ENCODE measurements around the gene ARHGAP15. TPM values are rescaled to one million over a fixed set of nuclear protein-coding genes. Genes with fewer than 3 reads are reported as not detected.
"Not testable (repeated sequence)": the region's sequence is repeated elsewhere in the genome, so short reads cannot be mapped to it uniquely, and the experiment has no call there.

ARHGAP15 gene
- total RNA-seq (2014; rRNA removed; shearing (Covaris generic)), result 0.25 and 0.26 TPM in 2 replicates

GRCh38 chr2:143128681-143129580, at the start of gene ARHGAP15:
Gene ARHGAP15, plus strand, starts transcription at chr2:143129419.
- H3K36me3 ChIP-seq, result no peaks in the 10 kb centered on the region
- H3K4me3 ChIP-seq, result no peak within 1 kb of the TSS
- H3K9me3 ChIP-seq (replicated peaks), result no peaks in the 10 kb centered on the region; the same call in 1 of the 2 replicates
- H3K4me1 ChIP-seq, result 0 out of 2 replicates have a peak, but pooled peaks cover 3% of the 10 kb centered on the region
- no peak for DNase-seq
- no peak within 1 kb of the TSS for H3K27ac ChIP-seq
- no peaks in the 10 kb centered on the region for H3K27me3 ChIP-seq

GRCh38 chr2:143081616-143082015, 47.6 kb upstream of the ARHGAP15 start:
- Histone ChIP-seq H3K27me3 (no peaks in the 10 kb centered on the region), H3K36me3 (no peaks in the 10 kb centered on the region; the same call in 1 of the 2 replicates), H3K27ac (no peak overlapping the region), H3K9me3 (replicated peaks) (no peaks in the 10 kb centered on the region), H3K4me1 (no peaks in the 10 kb centered on the region), H3K4me3 (no peak overlapping the region)
- no peak for DNase-seq

GRCh38 chr2:143083636-143084035, 45.6 kb upstream of the ARHGAP15 start:
- H3K4me1 ChIP-seq, result no peaks in the 10 kb centered on the region
- H3K27me3 ChIP-seq, result no peaks in the 10 kb centered on the region
- no peak overlapping the region for H3K4me3 ChIP-seq
- H3K9me3 ChIP-seq (replicated peaks), result no peaks in the 10 kb centered on the region
- no peaks in the 10 kb centered on the region for H3K36me3 ChIP-seq
- no peak for DNase-seq
- H3K27ac ChIP-seq, result no peak overlapping the region

GRCh38 chr2:143084462-143084861, 44.8 kb upstream of the ARHGAP15 start:
- DNase-seq, result no peak
- H3K36me3 ChIP-seq, result no peaks in the 10 kb centered on the region
- no peaks in the 10 kb centered on the region for H3K9me3 ChIP-seq (replicated peaks)
- H3K4me3 ChIP-seq, result no peak overlapping the region
- no peak overlapping the region for H3K27ac ChIP-seq
- H3K4me1 ChIP-seq, result no peaks in the 10 kb centered on the region
- no peaks in the 10 kb centered on the region for H3K27me3 ChIP-seq

- Histone ChIP-seq H3K27ac (no peak overlapping the region), H3K4me1 (no peaks in the 10 kb centered on the region), H3K27me3 (no peaks in the 10 kb centered on the region), H3K9me3 (replicated peaks) (no peaks in the 10 kb centered on the region), H3K4me3 (no peak overlapping the region), H3K36me3 (no peaks in the 10 kb centered on the region)
- DNase-seq, result no peak
These were observed 44.0 kb upstream of the ARHGAP15 start for GRCh38 chr2:143085125-143085784.

- H3K4me1 ChIP-seq, result no peaks in the 10 kb centered on the region
- H3K27me3 ChIP-seq, result no peaks in the 10 kb centered on the region
- H3K9me3 ChIP-seq (replicated peaks), result no peaks in the 10 kb centered on the region
- no peak overlapping the region for H3K4me3 ChIP-seq
- no peak overlapping the region for H3K27ac ChIP-seq
- H3K36me3 ChIP-seq, result no peaks in the 10 kb centered on the region
- DNase-seq, result no peak
These were observed 42.2 kb upstream of the ARHGAP15 start for GRCh38 chr2:143087033-143087432.

- Histone ChIP-seq H3K27me3 (no peaks in the 10 kb centered on the region), H3K9me3 (replicated peaks) (no peaks in the 10 kb centered on the region), H3K36me3 (no peaks in the 10 kb centered on the region), H3K4me1 (no peaks in the 10 kb centered on the region), H3K4me3 (no peak overlapping the region), H3K27ac (no peak overlapping the region)
- no peak for DNase-seq
These were observed 40.8 kb upstream of the ARHGAP15 start for GRCh38 chr2:143088388-143088787.

GRCh38 chr2:143089520-143089919, 39.7 kb upstream of the ARHGAP15 start:
- not testable (repeated sequence) for H3K4me1 ChIP-seq; H3K4me3 ChIP-seq; H3K36me3 ChIP-seq; H3K9me3 ChIP-seq (replicated peaks); DNase-seq; H3K27ac ChIP-seq; H3K27me3 ChIP-seq

GRCh38 chr2:143110758-143111428, 18.3 kb upstream of the ARHGAP15 start:
- H3K4me1 ChIP-seq, result no peaks in the 10 kb centered on the region; the same call in 1 of the 2 replicates
- H3K27ac ChIP-seq, result no peak overlapping the region
- H3K27me3 ChIP-seq, result no peaks in the 10 kb centered on the region
- DNase-seq, result peak; percentile 57 to 91
- no peaks in the 10 kb centered on the region for H3K36me3 ChIP-seq
- H3K4me3 ChIP-seq, result no peak overlapping the region
- no peaks in the 10 kb centered on the region for H3K9me3 ChIP-seq (replicated peaks)

- no peaks in the 10 kb centered on the region for H3K4me1 ChIP-seq
- H3K27ac ChIP-seq, result no peak overlapping the region
- no peaks in the 10 kb centered on the region for H3K9me3 ChIP-seq (replicated peaks)
- no peak overlapping the region for H3K4me3 ChIP-seq
- no peak for DNase-seq
- H3K27me3 ChIP-seq, result no peaks in the 10 kb centered on the region
- H3K36me3 ChIP-seq, result no peaks in the 10 kb centered on the region
These were observed 12.0 kb upstream of the ARHGAP15 start for GRCh38 chr2:143117225-143117624.

- no peak for DNase-seq
- no peaks in the 10 kb centered on the region for H3K36me3 ChIP-seq
These were observed 8.1 kb upstream of the ARHGAP15 start for GRCh38 chr2:143121079-143121478.

GRCh38 chr2:143121957-143122356, 7.3 kb upstream of the ARHGAP15 start:
- DNase-seq, result no peak
- 0 out of 2 replicates have a peak, but pooled peaks cover 3% of the 10 kb centered on the region for H3K4me1 ChIP-seq
- no peaks in the 10 kb centered on the region for H3K9me3 ChIP-seq (replicated peaks)
- no peak overlapping the region for H3K27ac ChIP-seq
- H3K27me3 ChIP-seq, result no peaks in the 10 kb centered on the region
- H3K36me3 ChIP-seq, result no peaks in the 10 kb centered on the region
- no peak overlapping the region for H3K4me3 ChIP-seq

More at GRCh38 chr2:143121079-143121478, 8.1 kb upstream of the ARHGAP15 start:
- no peaks in the 10 kb centered on the region for H3K9me3 ChIP-seq (replicated peaks)
- no peaks in the 10 kb centered on the region for H3K27me3 ChIP-seq
- H3K27ac ChIP-seq, result no peak overlapping the region
- H3K4me3 ChIP-seq, result no peak overlapping the region
- H3K4me1 ChIP-seq, result 0 out of 2 replicates have a peak, but pooled peaks cover 3% of the 10 kb centered on the region

- Histone ChIP-seq H3K27ac (no peak overlapping the region), H3K4me1 (0 out of 2 replicates have a peak, but pooled peaks cover 3% of the 10 kb centered on the region), H3K9me3 (replicated peaks) (no peaks in the 10 kb centered on the region), H3K36me3 (no peaks in the 10 kb centered on the region), H3K4me3 (no peak overlapping the region), H3K27me3 (no peaks in the 10 kb centered on the region)
- no peak for DNase-seq
These were observed 5.3 kb upstream of the ARHGAP15 start for GRCh38 chr2:143123911-143124310.

GRCh38 chr2:143124445-143124844, 4.8 kb upstream of the ARHGAP15 start:
- no peak for DNase-seq
- 0 out of 2 replicates have a peak, but pooled peaks cover 3% of the 10 kb centered on the region for H3K4me1 ChIP-seq
- H3K27ac ChIP-seq, result no peak overlapping the region
- no peaks in the 10 kb centered on the region for H3K27me3 ChIP-seq
- H3K9me3 ChIP-seq (replicated peaks), result no peaks in the 10 kb centered on the region
- H3K4me3 ChIP-seq, result no peak overlapping the region
- H3K36me3 ChIP-seq, result no peaks in the 10 kb centered on the region

GRCh38 chr2:143125717-143126116, 3.5 kb upstream of the ARHGAP15 start:
- no peaks in the 10 kb centered on the region for H3K9me3 ChIP-seq (replicated peaks)
- no peaks in the 10 kb centered on the region for H3K36me3 ChIP-seq
- 0 out of 2 replicates have a peak, but pooled peaks cover 3% of the 10 kb centered on the region for H3K4me1 ChIP-seq
- H3K27me3 ChIP-seq, result no peaks in the 10 kb centered on the region
- DNase-seq, result peak in 1 of 2 experiments; percentile 17
- H3K4me3 ChIP-seq, result no peak overlapping the region
- H3K27ac ChIP-seq, result no peak overlapping the region
